GM12864 (cell line): ENCODE results near the gene RELN.

ENCODE experiments used
- DNase-seq: peaks from one replicate; pipeline ENCODE4 v3.0.0-alpha.2; 2011; ENCODE audit warnings: low read depth
- H3K4me3 ChIP-seq: 2 replicates; pipeline ENCODE4 v1.5.1; 2011; ENCODE audit warnings: mild to moderate bottlenecking, low read depth, low read length, control low read depth
- CTCF ChIP-seq: IDR thresholded peaks from 2 replicates; pipeline ENCODE4 v1.5.1; 2011; ENCODE audit warnings: low read depth, mild to moderate bottlenecking, moderate library complexity, low read length, control low read depth, inconsistent platforms; ENCODE audit errors: missing control alignments

RELN gene

GRCh38 chr7:103626776-103627175, 362.7 kb downstream of the RELN start:
- TF ChIP-seq CTCF: no peak
- no peak for DNase-seq
- no peak overlapping the region for H3K4me3 ChIP-seq

GRCh38 chr7:103622274-103622673, 367.2 kb downstream of the RELN start:
- H3K4me3 ChIP-seq: no peak overlapping the region
- no peak for DNase-seq
- no peak for TF ChIP-seq CTCF

GRCh38 chr7:103613655-103614642, 375.5 kb downstream of the RELN start:
- no peak for TF ChIP-seq CTCF
- no peak for DNase-seq
- no peak overlapping the region for H3K4me3 ChIP-seq

- TF ChIP-seq CTCF: no peak
- H3K4me3 ChIP-seq: no peak overlapping the region
- DNase-seq: no peak
Observed at GRCh38 chr7:103609778-103610177, 379.7 kb downstream of the RELN start.

GRCh38 chr7:103605640-103606039, 383.8 kb downstream of the RELN start:
- no peak for TF ChIP-seq CTCF
- H3K4me3 ChIP-seq: no peak overlapping the region
- no peak for DNase-seq

GRCh38 chr7:103598326-103598905, 391.0 kb downstream of the RELN start:
- TF ChIP-seq CTCF: no peak
- H3K4me3 ChIP-seq: no peak overlapping the region
- no peak for DNase-seq
